Nephron progenitor cell (in vitro differentiated cells): ENCODE measurements around the gene SLC9A2.
A peak's percentile ranks its signal among the peaks of the same experiment; 100 is the strongest.

Source experiments
- DNase-seq: peaks from one replicate; pipeline ENCODE4 v3.0.0; 2021
- H3K27ac Mint-ChIP-seq: 2 replicates; pipeline ENCODE4 v1.8.0; 2021; ENCODE audit warnings: mild to moderate bottlenecking, moderate library complexity, mixed read lengths
- H3K27me3 Mint-ChIP-seq: 2 replicates; pipeline ENCODE4 v1.8.0; 2021; ENCODE audit warnings: mild to moderate bottlenecking, low read depth, mixed read lengths; ENCODE audit not compliant: poor library complexity
- H3K36me3 Mint-ChIP-seq: 2 replicates; pipeline ENCODE4 v1.8.0; 2021; ENCODE audit warnings: low read depth, mixed read lengths
- H3K4me1 Mint-ChIP-seq: 2 replicates; pipeline ENCODE4 v1.8.0; 2021; ENCODE audit warnings: mixed read lengths
- H3K4me3 Mint-ChIP-seq: 2 replicates; pipeline ENCODE4 v1.8.0; 2021; ENCODE audit warnings: mild to moderate bottlenecking, moderate library complexity, mixed read lengths
- H3K9me3 Mint-ChIP-seq: 2 replicates; pipeline ENCODE4 v1.8.0; 2021; ENCODE audit warnings: mild to moderate bottlenecking, moderate library complexity, mixed read lengths
- TF ChIP-seq, protein P1 (sequence below): fragments of 200-600 bp; sonication (generic); IDR thresholded peaks from 2 replicates; pipeline ENCODE4 v1.5.0; 2021; ENCODE audit warnings: antibody characterized with exemption

Gene SLC9A2

DNA sequence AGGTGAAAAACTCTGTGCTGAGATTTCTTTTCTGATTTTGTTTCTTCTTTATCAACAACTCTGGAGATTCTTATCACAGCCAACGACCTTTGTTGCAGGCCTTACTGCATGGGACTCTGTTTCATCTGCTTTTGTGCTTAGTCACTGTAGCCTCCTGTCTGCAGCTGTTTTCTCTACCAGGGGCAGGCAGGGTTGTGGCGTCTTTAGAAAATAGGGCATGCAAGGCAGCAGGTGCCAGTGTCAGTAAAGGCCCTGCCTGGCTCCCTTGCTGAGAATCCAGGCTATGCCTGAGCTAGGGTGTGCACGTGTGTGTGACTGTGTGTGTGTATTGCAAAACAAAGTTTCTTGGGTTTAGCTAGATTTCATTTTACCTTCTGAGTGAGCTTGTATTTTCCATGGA, 14.6 kb upstream of the SLC9A2 start:
- DNase-seq: no peak
- Mint-ChIP-seq H3K4me3 (no peak overlapping the region), H3K27me3 (peaks cover 7% of the 10 kb centered on the region), H3K9me3 (no peaks in the 10 kb centered on the region), H3K27ac (no peak overlapping the region), H3K36me3 (no peaks in the 10 kb centered on the region), H3K4me1 (no peaks in the 10 kb centered on the region)
- TF ChIP-seq, protein P1, sequence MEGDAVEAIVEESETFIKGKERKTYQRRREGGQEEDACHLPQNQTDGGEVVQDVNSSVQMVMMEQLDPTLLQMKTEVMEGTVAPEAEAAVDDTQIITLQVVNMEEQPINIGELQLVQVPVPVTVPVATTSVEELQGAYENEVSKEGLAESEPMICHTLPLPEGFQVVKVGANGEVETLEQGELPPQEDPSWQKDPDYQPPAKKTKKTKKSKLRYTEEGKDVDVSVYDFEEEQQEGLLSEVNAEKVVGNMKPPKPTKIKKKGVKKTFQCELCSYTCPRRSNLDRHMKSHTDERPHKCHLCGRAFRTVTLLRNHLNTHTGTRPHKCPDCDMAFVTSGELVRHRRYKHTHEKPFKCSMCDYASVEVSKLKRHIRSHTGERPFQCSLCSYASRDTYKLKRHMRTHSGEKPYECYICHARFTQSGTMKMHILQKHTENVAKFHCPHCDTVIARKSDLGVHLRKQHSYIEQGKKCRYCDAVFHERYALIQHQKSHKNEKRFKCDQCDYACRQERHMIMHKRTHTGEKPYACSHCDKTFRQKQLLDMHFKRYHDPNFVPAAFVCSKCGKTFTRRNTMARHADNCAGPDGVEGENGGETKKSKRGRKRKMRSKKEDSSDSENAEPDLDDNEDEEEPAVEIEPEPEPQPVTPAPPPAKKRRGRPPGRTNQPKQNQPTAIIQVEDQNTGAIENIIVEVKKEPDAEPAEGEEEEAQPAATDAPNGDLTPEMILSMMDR: no peak

DNA sequence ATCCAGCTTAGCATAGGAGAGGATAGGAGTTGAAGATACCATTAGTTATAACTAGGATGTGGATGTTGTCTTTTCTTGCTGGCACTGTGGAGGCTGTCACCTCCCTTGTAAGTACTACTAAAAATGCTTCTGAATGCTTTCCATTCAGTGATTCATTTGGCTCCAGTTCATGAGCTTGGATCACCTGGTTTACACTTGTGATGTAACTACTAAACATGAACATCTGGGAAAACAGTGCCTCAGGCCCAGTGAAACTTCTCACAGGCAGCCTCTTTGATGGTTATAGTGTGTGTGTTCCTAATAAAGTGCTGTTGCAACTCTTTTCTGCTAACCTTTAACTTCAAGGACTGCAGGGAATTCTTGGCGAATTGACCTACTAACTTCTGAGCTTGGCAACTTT, 13.0 kb upstream of the SLC9A2 start:
- H3K9me3 Mint-ChIP-seq: no peaks in the 10 kb centered on the region
- DNase-seq: no peak
- H3K4me1 Mint-ChIP-seq: no peaks in the 10 kb centered on the region
- H3K4me3 Mint-ChIP-seq: no peak overlapping the region
- H3K27me3 Mint-ChIP-seq: no peaks in the 10 kb centered on the region
- no peaks in the 10 kb centered on the region for H3K36me3 Mint-ChIP-seq
- TF ChIP-seq, protein P1: no peak
- H3K27ac Mint-ChIP-seq: no peak overlapping the region

DNA sequence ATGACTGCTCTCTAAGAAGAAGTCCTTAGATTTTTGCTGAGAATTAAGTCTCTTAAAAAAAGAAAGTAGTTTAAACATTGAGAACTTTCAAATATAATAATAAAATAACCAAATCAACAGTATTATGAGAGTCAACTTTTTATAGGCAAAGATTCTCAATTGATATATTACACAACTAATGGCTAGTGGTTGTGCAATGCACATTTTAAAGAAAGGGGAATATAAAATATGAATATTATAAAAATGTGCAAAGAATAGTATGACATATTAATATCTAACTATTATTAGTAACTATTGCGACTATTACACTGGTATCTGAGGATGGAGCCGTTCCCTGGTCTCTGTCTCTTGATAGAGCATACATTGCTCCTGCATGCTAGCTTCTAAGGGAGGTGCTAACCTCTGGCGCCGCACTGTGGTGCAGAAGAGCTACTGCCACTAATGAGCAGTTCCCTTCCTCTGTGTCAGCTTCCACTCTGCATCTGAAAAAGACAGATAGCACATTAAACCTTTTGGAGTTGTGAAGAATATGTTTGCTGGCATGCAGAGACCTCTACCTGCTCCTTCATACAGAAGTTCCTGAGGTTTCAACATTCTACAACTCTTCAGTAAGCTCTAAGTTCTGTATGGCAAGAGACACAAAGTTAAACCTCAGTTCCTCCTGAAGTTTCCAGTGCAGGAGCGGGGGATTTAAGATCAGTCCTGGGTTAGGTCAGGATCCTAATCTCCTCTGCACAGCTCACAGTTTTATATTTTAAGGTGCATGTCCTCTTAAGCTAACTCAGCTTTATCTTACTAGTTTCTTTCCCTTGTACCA, 3.5 kb upstream of the SLC9A2 start:
- Mint-ChIP-seq H3K9me3 (peaks cover 3% of the 10 kb centered on the region), H3K36me3 (no peaks in the 10 kb centered on the region), H3K27ac (no peak overlapping the region), H3K4me3 (no peak overlapping the region), H3K4me1 (peaks cover 15% of the 10 kb centered on the region), H3K27me3 (peaks cover 43% of the 10 kb centered on the region)
- TF ChIP-seq, protein P1: peak; percentile 97
- peak; percentile 65 for DNase-seq

DNA sequence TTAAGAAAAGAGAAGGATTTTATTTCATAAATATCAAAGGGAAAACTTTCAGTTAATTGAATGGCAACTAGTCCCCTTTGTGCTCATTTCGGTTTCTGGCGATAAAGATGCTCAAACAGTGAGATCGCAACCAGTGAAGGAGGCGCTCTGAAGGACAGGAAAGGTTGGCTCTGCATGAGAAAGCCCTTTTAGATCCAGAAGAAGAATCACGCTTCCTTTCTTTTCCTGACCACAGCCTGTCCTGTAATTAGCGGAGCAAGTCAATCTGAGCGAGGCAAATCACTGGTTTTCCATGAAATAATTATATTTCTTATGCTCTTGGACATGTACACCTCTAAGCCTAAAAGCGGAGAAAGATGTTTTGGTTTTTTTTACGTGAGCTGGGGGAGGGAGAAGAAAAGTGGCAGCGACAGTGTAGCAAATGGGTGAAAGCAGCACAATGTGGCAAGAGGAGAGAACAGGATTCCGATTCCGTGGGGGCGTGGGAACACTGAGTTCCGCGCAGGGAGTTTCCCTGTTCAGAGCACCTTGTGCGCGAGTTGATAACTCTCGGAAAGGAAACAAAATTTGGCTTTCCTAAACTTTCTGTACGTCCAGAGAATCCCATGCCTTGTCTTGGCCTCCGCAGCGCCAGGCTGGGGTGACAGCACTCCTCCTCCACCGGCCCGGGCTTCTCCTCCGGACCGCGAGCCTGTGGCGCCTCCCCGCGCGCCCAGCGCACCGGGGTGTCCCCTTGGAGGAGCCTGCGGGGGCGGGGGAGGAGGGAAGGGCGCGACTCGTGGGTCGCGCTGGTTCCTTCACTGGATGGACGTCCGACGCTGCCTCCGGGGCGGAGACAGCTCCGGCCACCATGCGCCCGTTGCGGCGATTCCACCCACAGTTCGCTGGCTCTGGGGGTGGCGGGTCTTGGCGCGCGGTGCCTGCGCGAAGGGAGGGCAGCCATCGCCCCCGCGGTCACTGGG, 620 bp upstream of the SLC9A2 start:
- H3K27ac Mint-ChIP-seq: no peak overlapping the region
- H3K36me3 Mint-ChIP-seq: no peaks in the 10 kb centered on the region
- TF ChIP-seq, protein P1: no peak
- H3K4me1 Mint-ChIP-seq: peaks cover 15% of the 10 kb centered on the region
- H3K4me3 Mint-ChIP-seq: peak overlapping the region; percentile 86
- peaks cover 3% of the 10 kb centered on the region for H3K9me3 Mint-ChIP-seq
- peaks cover 71% of the 10 kb centered on the region for H3K27me3 Mint-ChIP-seq
- peak; percentile 66 for DNase-seq

DNA sequence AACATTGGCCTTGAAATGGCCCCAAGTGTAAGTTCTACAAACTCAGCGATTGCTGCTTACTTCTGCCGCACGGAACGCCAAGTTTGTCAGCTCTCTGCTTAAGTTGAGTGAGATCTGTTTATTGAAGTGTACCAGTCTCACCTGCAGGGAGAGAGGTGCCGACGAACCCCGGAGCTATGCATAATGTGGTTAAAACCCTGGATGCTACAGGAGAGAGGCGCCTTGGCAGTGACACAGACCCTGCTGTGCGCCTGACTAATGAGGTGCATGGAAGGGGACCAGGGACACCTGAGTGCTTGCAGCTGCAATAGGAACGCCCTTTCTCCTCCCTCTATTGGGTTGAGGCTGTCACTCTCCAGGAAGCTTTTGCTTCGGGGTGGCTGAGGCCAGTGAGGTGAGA, 979 bp downstream of the SLC9A2 start:
- DNase-seq: no peak
- Mint-ChIP-seq H3K36me3 (no peaks in the 10 kb centered on the region), H3K27me3 (peaks cover 78% of the 10 kb centered on the region)

More for the DNA sequence above, 979 bp downstream of the SLC9A2 start:
- H3K4me3 Mint-ChIP-seq: peak overlapping the region; percentile 76
- peaks cover 3% of the 10 kb centered on the region for H3K9me3 Mint-ChIP-seq
- TF ChIP-seq, protein P1: no peak
- no peak overlapping the region for H3K27ac Mint-ChIP-seq
- peaks cover 15% of the 10 kb centered on the region for H3K4me1 Mint-ChIP-seq
